SH-SY5Y (cell line): ENCODE data around the gene CXCL9.

Experiments used
- GATA2 ChIP-seq: IDR thresholded peaks from 2 replicates; pipeline ENCODE4 v1.6.1; 2011; ENCODE audit warnings: mild to moderate bottlenecking, low read depth, low read length
- GATA3 ChIP-seq: IDR thresholded peaks from 2 replicates; pipeline ENCODE4 v1.6.1; 2011; ENCODE audit warnings: low read depth, mild to moderate bottlenecking, low read length, moderate library complexity

DNA sequence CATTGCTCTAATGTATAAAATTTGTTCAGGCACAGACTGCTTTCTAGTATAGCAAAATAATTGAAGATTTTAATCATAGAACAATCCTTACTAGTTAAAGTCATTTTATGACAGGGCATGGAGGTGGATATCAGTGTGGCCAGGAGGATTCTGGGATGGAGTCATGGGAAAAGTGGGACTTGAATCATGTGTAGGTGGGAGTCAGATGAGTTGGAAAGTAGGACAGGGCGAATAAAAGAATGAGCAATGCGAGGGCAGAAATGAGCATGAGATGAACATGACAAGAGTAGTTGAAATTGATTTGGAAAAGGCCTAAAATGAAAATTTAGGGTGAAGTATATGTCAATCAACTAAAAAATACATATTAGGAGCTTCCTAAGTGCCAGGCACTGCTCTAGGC, 9.4 kb downstream of the CXCL9 start:
- TF ChIP-seq GATA3 (no peak), GATA2 (no peak)
